ENCODE data around the gene ECHDC3.
"Not testable (repeated sequence)": the region's sequence is repeated elsewhere in the genome, so short reads cannot be mapped to it uniquely, and the experiment has no call there.

ECHDC3 gene

DNA sequence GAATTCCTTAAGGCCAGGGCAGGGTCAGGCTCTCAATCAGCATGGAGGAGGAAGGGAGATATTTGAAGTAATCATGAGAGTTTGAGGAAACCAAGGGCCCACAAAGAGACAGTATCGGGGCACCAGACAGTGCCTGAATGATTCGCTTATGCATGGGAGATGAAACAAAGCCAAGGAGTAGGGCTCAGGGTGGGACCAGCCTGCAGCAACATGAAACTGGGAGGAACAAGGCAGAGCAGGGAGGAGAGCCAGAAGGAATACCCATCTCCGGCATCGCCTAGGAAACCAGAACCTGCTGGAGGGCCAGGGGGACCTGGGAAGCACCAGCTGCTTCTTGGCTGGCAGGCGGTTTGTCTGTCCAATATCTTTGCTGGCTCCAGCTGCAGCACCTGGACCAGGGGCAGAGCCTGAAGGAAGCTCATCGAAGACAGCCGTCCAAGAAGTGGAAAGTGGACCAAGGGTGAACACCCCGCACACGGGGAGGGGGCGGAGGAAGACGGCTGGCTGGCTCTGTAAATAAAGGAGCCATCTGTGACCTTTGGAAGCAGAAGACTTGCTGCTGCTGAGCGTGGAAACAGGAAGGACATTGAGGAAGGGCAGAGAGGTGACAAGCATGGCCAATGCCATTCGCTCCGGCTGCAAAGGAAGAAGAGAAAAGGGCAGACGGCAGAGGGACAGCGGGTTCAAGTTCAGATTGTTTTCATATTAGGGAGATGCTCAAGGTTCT lies 34.4 kb upstream of the ECHDC3 start:
- TF ChIP-seq, protein P1, sequence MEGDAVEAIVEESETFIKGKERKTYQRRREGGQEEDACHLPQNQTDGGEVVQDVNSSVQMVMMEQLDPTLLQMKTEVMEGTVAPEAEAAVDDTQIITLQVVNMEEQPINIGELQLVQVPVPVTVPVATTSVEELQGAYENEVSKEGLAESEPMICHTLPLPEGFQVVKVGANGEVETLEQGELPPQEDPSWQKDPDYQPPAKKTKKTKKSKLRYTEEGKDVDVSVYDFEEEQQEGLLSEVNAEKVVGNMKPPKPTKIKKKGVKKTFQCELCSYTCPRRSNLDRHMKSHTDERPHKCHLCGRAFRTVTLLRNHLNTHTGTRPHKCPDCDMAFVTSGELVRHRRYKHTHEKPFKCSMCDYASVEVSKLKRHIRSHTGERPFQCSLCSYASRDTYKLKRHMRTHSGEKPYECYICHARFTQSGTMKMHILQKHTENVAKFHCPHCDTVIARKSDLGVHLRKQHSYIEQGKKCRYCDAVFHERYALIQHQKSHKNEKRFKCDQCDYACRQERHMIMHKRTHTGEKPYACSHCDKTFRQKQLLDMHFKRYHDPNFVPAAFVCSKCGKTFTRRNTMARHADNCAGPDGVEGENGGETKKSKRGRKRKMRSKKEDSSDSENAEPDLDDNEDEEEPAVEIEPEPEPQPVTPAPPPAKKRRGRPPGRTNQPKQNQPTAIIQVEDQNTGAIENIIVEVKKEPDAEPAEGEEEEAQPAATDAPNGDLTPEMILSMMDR (conservative IDR thresholded peaks at IDR 0.05; ENCODE audit: low read length) = no peak
- H3K4me3 ChIP-seq (ENCODE audit: low read length) = no peak overlapping the region
- DNase-seq (ENCODE audit: low read depth) = no peak

- not testable (repeated sequence) for DNase-seq (ENCODE audit: low read depth); H3K4me3 ChIP-seq (ENCODE audit: low read length)
Observed at GRCh38 chr10:11708801-11709200, 33.4 kb upstream of the ECHDC3 start.

DNA sequence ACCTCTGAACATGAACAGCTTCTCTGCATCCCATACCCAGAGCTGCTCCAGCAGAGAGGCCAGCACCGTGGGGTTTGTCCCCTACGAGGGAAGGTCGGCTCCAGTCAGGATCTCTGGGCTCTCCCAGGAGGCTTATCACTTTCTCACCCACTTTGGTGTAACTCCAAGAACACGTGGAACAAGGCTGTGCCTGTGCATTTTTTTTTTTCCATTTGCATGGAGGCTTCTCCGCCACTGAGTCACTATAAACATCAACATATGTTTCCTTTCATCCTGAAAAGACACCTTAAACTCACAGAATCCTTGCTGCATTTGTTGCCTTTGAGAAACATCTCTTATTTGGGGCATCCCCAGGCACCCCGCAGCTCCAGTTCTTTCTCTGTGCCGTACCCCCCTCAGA lies 29.4 kb upstream of the ECHDC3 start:
- no peak for DNase-seq (ENCODE audit: low read depth)
- H3K4me3 ChIP-seq (ENCODE audit: low read length) = no peak overlapping the region
- TF ChIP-seq, protein P1 (conservative IDR thresholded peaks at IDR 0.05; ENCODE audit: low read length) = no peak

DNA sequence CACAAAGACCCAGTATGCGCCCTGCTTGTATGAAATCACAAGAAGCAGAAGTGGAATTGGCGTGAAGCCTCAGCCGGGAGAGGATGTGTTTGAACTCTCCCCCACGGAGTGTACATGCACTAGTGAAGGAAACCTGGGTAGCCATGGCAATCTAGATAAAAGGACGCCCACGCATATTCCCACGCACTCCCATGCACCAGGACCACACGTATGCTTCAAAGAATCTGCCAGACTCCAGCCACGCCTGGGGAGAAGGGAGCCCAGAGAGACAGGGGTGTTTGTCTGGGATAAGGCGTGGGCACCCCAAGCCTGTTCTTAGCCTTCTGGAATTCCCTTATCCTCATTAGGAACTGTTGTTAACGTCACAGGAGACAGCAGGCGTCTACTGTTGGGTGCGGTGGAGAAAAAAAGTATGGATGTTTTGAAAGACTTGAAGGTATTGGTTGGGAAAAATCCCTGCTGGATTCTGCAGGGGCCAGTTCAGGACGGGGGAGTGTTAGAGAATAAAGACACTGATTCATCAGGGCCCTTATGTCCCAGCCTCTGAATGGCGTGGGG lies 28.9 kb upstream of the ECHDC3 start:
- H3K4me3 ChIP-seq (ENCODE audit: low read length) = no peak overlapping the region
- no peak for DNase-seq (ENCODE audit: low read depth)

DNA sequence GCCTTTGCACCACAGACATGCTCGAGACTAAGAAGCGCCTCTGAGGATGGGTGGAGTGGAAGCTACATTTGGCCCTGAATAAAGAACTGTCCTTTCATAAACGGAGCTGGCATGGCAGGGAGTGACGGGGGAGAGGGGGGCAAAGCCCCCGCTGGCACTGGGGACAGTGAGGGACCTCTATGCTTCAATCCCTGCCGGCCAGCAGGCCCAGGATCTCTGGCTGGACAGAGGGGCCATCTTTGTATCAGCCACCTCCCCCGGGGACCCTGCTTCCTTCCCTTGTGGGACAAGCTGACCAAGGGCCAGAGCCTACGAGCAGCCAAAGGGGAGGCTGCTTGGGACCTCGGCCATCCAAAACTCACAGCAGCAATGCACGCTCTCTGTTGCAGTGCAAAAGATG lies 28.2 kb upstream of the ECHDC3 start:
- DNase-seq (ENCODE audit: low read depth) = no peak
- H3K4me3 ChIP-seq (ENCODE audit: low read length) = no peak overlapping the region
- TF ChIP-seq, protein P1 (conservative IDR thresholded peaks at IDR 0.05; ENCODE audit: low read length) = no peak

More for the DNA sequence above, 28.9 kb upstream of the ECHDC3 start:
- TF ChIP-seq, protein P1 (conservative IDR thresholded peaks at IDR 0.05; ENCODE audit: low read length) = no peak

GRCh38 chr10:11714750-11715365 lies 27.3 kb upstream of the ECHDC3 start:
- DNase-seq (ENCODE audit: low read depth) = no peak
- TF ChIP-seq, protein P1 (conservative IDR thresholded peaks at IDR 0.05; ENCODE audit: low read length) = no peak
- H3K4me3 ChIP-seq (ENCODE audit: low read length) = no peak overlapping the region

DNA sequence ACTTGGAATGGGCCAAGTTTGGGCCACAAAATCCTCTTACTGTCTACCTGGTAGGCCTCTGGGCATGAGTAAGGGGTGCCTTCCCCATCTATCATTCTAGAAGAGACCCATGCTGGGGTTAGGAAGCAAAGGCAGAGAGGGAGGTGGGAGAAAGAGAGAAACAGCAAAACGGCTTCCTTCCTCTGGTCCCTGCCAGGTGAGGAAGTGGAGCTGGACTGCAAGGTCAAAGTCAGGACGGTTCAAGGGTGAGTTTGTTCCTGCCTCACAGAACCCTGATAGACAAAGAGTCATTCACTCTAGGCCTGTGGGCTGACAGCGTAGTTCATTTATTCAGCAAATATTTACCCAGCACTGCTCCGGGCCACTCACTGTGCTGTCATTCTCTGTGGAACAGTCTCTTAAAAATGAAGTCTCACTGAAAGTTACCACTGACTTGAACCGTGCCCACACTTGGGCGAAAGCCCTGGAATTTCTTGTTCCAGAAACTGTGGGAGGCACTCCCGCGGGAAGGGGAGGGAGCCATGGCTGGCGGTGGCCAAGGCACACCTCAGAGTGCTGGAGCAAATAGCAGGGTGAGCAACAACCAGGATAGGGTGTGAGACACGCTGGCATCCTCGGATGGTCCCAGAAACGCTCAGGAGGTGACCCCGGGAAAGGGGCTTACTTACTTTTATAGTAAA lies 26.2 kb upstream of the ECHDC3 start:
- no peak for DNase-seq (ENCODE audit: low read depth)
- no peak overlapping the region for H3K4me3 ChIP-seq (ENCODE audit: low read length)
- TF ChIP-seq, protein P1 (conservative IDR thresholded peaks at IDR 0.05; ENCODE audit: low read length) = no peak
